K562 (cell line): Measurements from ENCODE around the gene CLDN20. TPM values are rescaled to one million over a fixed set of nuclear protein-coding genes. Genes with fewer than 3 reads are reported as not detected.

Experiments
- CHD4 ChIP-seq: fragments of 200-600 bp; sonication (generic); IDR thresholded peaks from 3 replicates; pipeline ENCODE4 v1.6.1; 2012; ENCODE audit warnings: low read depth, mild to moderate bottlenecking, mixed read lengths, low read length, inconsistent platforms; ENCODE audit not compliant: insufficient read depth, insufficient replicate concordance, poor library complexity, severe bottlenecking
- CXXC5 ChIP-seq: fragments of 250-450 bp; sonication (Bioruptor Pico); IDR thresholded peaks from 2 replicates; pipeline ENCODE4 v1.8.0; 2022; ENCODE audit warnings: inconsistent platforms, mild to moderate bottlenecking, moderate library complexity
- EP300 ChIP-seq: IDR thresholded peaks from 2 replicates; pipeline ENCODE4 v1.6.1; 2012; ENCODE audit warnings: low read length, improper control_type of control experiment
- FOXA3 ChIP-seq, 2 experiments: fragments of 450-650 bp in 1 of 2; sonication (generic) in 1 of 2; formaldehyde crosslinking; IDR thresholded peaks in 1 of 2; conservative IDR thresholded peaks in 1 of 2; 2 replicates each; pipeline versions ENCODE4 v1.4.0 to v1.8.0; 2020 to 2022; ENCODE audit warnings: mild to moderate bottlenecking in 2 of 2, missing genetic modification reagents in 1 of 2
- FOXJ2 ChIP-seq: fragments of 200-800 bp; sonication (Bioruptor generic); IDR thresholded peaks from 2 replicates; pipeline ENCODE4 v1.6.1; 2016; ENCODE audit warnings: missing genetic modification characterization, missing compliant biosample characterization
- HDGF ChIP-seq: fragments of 450-650 bp; IDR thresholded peaks from 2 replicates; pipeline ENCODE4 v1.6.1; 2016
- NCOA6 ChIP-seq: fragments of 450-650 bp; IDR thresholded peaks from 2 replicates; pipeline ENCODE4 v1.6.1; 2017; ENCODE audit warnings: mild to moderate bottlenecking
- NFRKB ChIP-seq: fragments of 450-650 bp; IDR thresholded peaks from 2 replicates; pipeline ENCODE4 v1.6.1; 2016; ENCODE audit warnings: low read depth
- PBX2 ChIP-seq, 2 experiments: IDR thresholded peaks in 1 of 2; conservative IDR thresholded peaks in 1 of 2; 2 replicates each; pipeline ENCODE4 v1.6.1; 2016; ENCODE audit warnings: low read depth in 2 of 2, mild to moderate bottlenecking in 1 of 2, missing compliant biosample characterization in 1 of 2, missing genetic modification characterization in 1 of 2, moderate library complexity in 1 of 2
- PHF21A ChIP-seq: fragments of 450-650 bp; IDR thresholded peaks from 2 replicates; pipeline ENCODE4 v1.6.1; 2017; ENCODE audit warnings: low read depth, borderline replicate concordance
- PRDM10 ChIP-seq: fragments of 450-650 bp; IDR thresholded peaks from 2 replicates; pipeline ENCODE4 v1.6.1; 2018; ENCODE audit not compliant: partially characterized antibody
- RUNX1 ChIP-seq: sonication (generic); IDR thresholded peaks from 2 replicates; pipeline ENCODE4 v1.6.1; 2016; ENCODE audit warnings: antibody characterized with exemption, low read depth
- TAF15 ChIP-seq: fragments of 200-400 bp; formaldehyde crosslinking; IDR thresholded peaks from 2 replicates; pipeline ENCODE4 v1.6.1; 2017; ENCODE audit warnings: mild to moderate bottlenecking, low read depth, low read length, moderate library complexity
- ZNF165 ChIP-seq: fragments of 250-450 bp; sonication (Bioruptor Pico); IDR thresholded peaks from 2 replicates; pipeline ENCODE4 v1.4.0; 2020; ENCODE audit warnings: borderline replicate concordance
- ZNF280A ChIP-seq: fragments of 450-650 bp; IDR thresholded peaks from 2 replicates; pipeline ENCODE4 v1.6.1; 2018; ENCODE audit warnings: mild to moderate bottlenecking, low read depth; ENCODE audit not compliant: partially characterized antibody
- ZNF639 ChIP-seq, 2 experiments: fragments of 200-800 bp in 1 of 2; sonication (Bioruptor generic) in 1 of 2; sonication (generic) in 1 of 2; formaldehyde crosslinking in 1 of 2; IDR thresholded peaks in 1 of 2; conservative IDR thresholded peaks in 1 of 2; 2 replicates each; pipeline versions ENCODE4 v1.5.0 to v1.6.1; 2016 to 2020; ENCODE audit warnings: missing compliant biosample characterization in 1 of 2, missing genetic modification characterization in 1 of 2, missing genetic modification reagents in 1 of 2
- polyA plus RNA-seq, 8 experiments: library from polyadenylated mRNA; depleted of rRNA in 4 of 8; stranded (reverse) in 5 of 8; unstranded in 3 of 8; fragments of >200 nt; fragmentation: Nextera tagmentation in 2 of 8; fragmentation: Illumina TruSeq in 1 of 8; extraction: Ambion mirVana in 2 of 8; extraction: Trizol in 1 of 8; gene quantifications; 2 replicates each; pipeline versions ENCODE4 v1.2.1 to v1.2.3, GENCODE V29; 2011 to 2014; ENCODE audit warnings: inconsistent platforms in 1 of 8, missing spikeins in 1 of 8
- total RNA-seq, 7 experiments: library from RNA; depleted of rRNA in 6 of 7; stranded (reverse); fragments of >200 nt in 6 of 7; fragmentation: Illumina TruSeq in 2 of 7; extraction: Trizol in 2 of 7; gene quantifications; 2 replicates each; pipeline versions ENCODE4 v1.2.1 to v1.2.3, GENCODE V29; 2011 to 2021; ENCODE audit warnings: low replicate concordance in 1 of 7

Gene CLDN20
- total and polyA plus RNA-seq, 9 of the 15 experiments (the other 6 are each of a cell fraction or from before 2014, with no cell fraction given): not detected

GRCh38 chr6:155314773-155315515, 51.1 kb downstream of the CLDN20 start (continued):
- TF ChIP-seq PBX2 (CRISPR knock-in tag; IDR thresholded peaks at IDR 0.05; ENCODE audit: low read depth): no peak
- TF ChIP-seq PBX2 (tag; conservative IDR thresholded peaks at IDR 0.05; ENCODE audit: low read depth): peak; percentile 61; the same call in 1 of the 2 replicates
- peak; percentile 68; the same call in 1 of the 2 replicates for TF ChIP-seq HDGF
- TF ChIP-seq PRDM10: peak; percentile 16
- no peak; the same call in none of the 2 replicates for TF ChIP-seq EP300
- no peak for TF ChIP-seq TAF15
- peak; percentile 56; the same call in 1 of the 2 replicates for TF ChIP-seq NFRKB
- TF ChIP-seq CHD4: peak; percentile 98
- TF ChIP-seq ZNF165 (CRISPR knock-in tag): no peak
- TF ChIP-seq ZNF639 (CRISPR knock-in tag; conservative IDR thresholded peaks at IDR 0.05 in 1 of 2, IDR thresholded peaks at IDR 0.05 in 1 of 2): 0 out of 4 replicates have a peak, but pooled peaks of 1 of the 2 experiments have one; percentile 41
- TF ChIP-seq PHF21A: peak; percentile 45; the same call in 1 of the 2 replicates
- TF ChIP-seq CXXC5 (CRISPR knock-in tag): peak; percentile 56; the same call in 1 of the 2 replicates
- TF ChIP-seq FOXJ2 (tag): peak; percentile 69; the same call in 1 of the 2 replicates
- TF ChIP-seq RUNX1: no peak
- TF ChIP-seq NCOA6: no peak
- no peak for TF ChIP-seq FOXA3 (CRISPR knock-in tag; conservative IDR thresholded peaks at IDR 0.05 in 1 of 2, IDR thresholded peaks at IDR 0.05 in 1 of 2)
- no peak for TF ChIP-seq ZNF280A
